Upper lobe of left lung (tissue), 6 donors: Measurements from ENCODE around the gene RIN3. TPM values are rescaled to one million over a fixed set of nuclear protein-coding genes. Genes with fewer than 3 reads are reported as not detected.

Experiments
- ATAC-seq, 2 donors: fragments of 200-7000 bp; cut with Tn5 transposase; one replicate each; pipeline ENCODE4 v1.9.1; 2022; ENCODE audit warnings: mild to moderate bottlenecking in 2 of 2, moderate library complexity in 2 of 2; ENCODE audit not compliant: low FRiP score in 2 of 2
- DNase-seq, 2 donors: peaks; one replicate each; pipeline ENCODE4 v3.0.0-alpha.2; 2019 to 2020
- H3K27ac ChIP-seq, 4 donors: fragments of 200-600 bp; sonication (generic); one replicate each; pipeline ENCODE4 v1.5.1; 2016 to 2019
- H3K27me3 ChIP-seq, 4 donors: fragments of 200-600 bp; sonication (generic); one replicate each; pipeline ENCODE4 v1.5.1; 2017 to 2019
- H3K36me3 ChIP-seq, 4 donors: fragments of 200-600 bp; sonication (generic); one replicate each; pipeline ENCODE4 v1.5.1; 2016 to 2019
- H3K4me1 ChIP-seq, 4 donors: fragments of 200-600 bp; sonication (generic); one replicate each; pipeline ENCODE4 v1.5.1; 2018 to 2019
- H3K4me3 ChIP-seq, 4 donors: fragments of 200-600 bp; sonication (generic); one replicate each; pipeline ENCODE4 v1.5.1; 2017 to 2019; ENCODE audit warnings: mild to moderate bottlenecking in 2 of 4, moderate library complexity in 1 of 4
- H3K9me3 ChIP-seq, 4 donors: fragments of 200-600 bp; sonication (generic); one replicate each; pipeline ENCODE4 v1.5.1; 2018 to 2019
- CTCF ChIP-seq, 6 experiments: fragments of 450-650 bp in 4 of 6; fragments of 200-600 bp in 2 of 6; sonication (generic) in 2 of 6; IDR thresholded peaks; one replicate each; pipeline ENCODE4 v1.5.1; 2016 to 2019; ENCODE audit warnings: antibody characterized with exemption in 6 of 6
- EP300 ChIP-seq, 4 donors: sonication (generic); formaldehyde crosslinking; IDR thresholded peaks; one replicate each; pipeline ENCODE4 v1.5.1; 2017; ENCODE audit warnings: antibody characterized with exemption in 4 of 4, control low read depth in 2 of 4
- POLR2A ChIP-seq, 4 donors: fragments of 450-650 bp; IDR thresholded peaks; one replicate each; pipeline ENCODE4 v1.5.1; 2016 to 2017; ENCODE audit warnings: antibody characterized with exemption in 4 of 4, mild to moderate bottlenecking in 2 of 4
- POLR2AphosphoS5 ChIP-seq, 2 donors: sonication (generic); formaldehyde crosslinking; IDR thresholded peaks; one replicate each; pipeline ENCODE4 v1.5.1; 2017; ENCODE audit warnings: antibody characterized with exemption in 2 of 2
- WGBS, 2 donors: methylation state at CpG; one replicate each; pipeline ENCODE4 v1.1.5; 2017 to 2018; 5-methylcytosine and 5-hydroxymethylcytosine counted together
- total RNA-seq, 6 donors: library from RNA; depleted of rRNA in 4 of 6; stranded (reverse); fragments of >200 nt in 4 of 6; gene quantifications; one replicate each; pipeline versions ENCODE4 v1.1.0 to v1.2.1, GENCODE V29; 2016 to 2021
- donor health status: DM: no; HTN: no; CAD: no; lungs with moderate emphysema.
- donor health status: DM: no; HTN: yes; CAD: no; lungs with severe emphysema.

The RIN3 gene
- total RNA-seq, 6 donors from 2014 or later: 19.0 to 88.0 (median 59.7) TPM

- no peak overlapping the region for H3K27ac ChIP-seq
- ATAC-seq (no peak), DNase-seq (no peak)
- H3K4me3 ChIP-seq: no peak overlapping the region
- 80 to 90% methylated on average over 4 of the region's 4 CpGs for WGBS, 2 donors
- peaks cover 0 to 4% (median 0%) of the 10 kb centered on the region in 4 donors for H3K36me3 ChIP-seq
- TF ChIP-seq CTCF (IDR thresholded peaks at IDR 0.05) (no peak), POLR2AphosphoS5 (IDR thresholded peaks at IDR 0.05) (no peak), POLR2A (IDR thresholded peaks at IDR 0.05) (no peak), EP300 (IDR thresholded peaks at IDR 0.05) (no peak)
- H3K4me1 ChIP-seq: peaks cover 9 to 24% (median 12%) of the 10 kb centered on the region in 4 donors
- no peaks in the 10 kb centered on the region for H3K27me3 ChIP-seq
- H3K9me3 ChIP-seq: no peaks in the 10 kb centered on the region
Measured at GRCh38 chr14:92597906-92598905, 84.6 kb downstream of the RIN3 start.

- Histone ChIP-seq H3K4me1 (peaks cover 16 to 32% (median 17%) of the 10 kb centered on the region in 4 donors), H3K36me3 (peaks cover 0 to 4% (median 0%) of the 10 kb centered on the region in 4 donors), H3K9me3 (no peaks in the 10 kb centered on the region), H3K4me3 (no peak overlapping the region), H3K27ac (peak overlapping the region in 1 of 4 donors; percentile 27), H3K27me3 (no peaks in the 10 kb centered on the region)
- no peak for ATAC-seq
- DNase-seq: no peak
- WGBS, 2 donors: 86 to 94% methylated on average over 3 of the region's 3 CpGs
- TF ChIP-seq EP300 (IDR thresholded peaks at IDR 0.05): no peak
- no peak for TF ChIP-seq POLR2A (IDR thresholded peaks at IDR 0.05)
- TF ChIP-seq CTCF (IDR thresholded peaks at IDR 0.05): no peak
- no peak for TF ChIP-seq POLR2AphosphoS5 (IDR thresholded peaks at IDR 0.05)
Measured at GRCh38 chr14:92599811-92600210, 86.2 kb downstream of the RIN3 start.

GRCh38 chr14:92600318-92601053 lies 86.9 kb downstream of the RIN3 start:
- DNase-seq: no peak
- H3K27me3 ChIP-seq: no peaks in the 10 kb centered on the region
- H3K9me3 ChIP-seq: no peaks in the 10 kb centered on the region
- peak; percentile 49 to 50 for ATAC-seq
- H3K27ac ChIP-seq: peak overlapping the region in 3 of 4 donors; percentile 20 to 57 (median 21)
- peaks cover 16 to 32% (median 17%) of the 10 kb centered on the region in 4 donors for H3K4me1 ChIP-seq
- 68 to 77% methylated on average over 12 to 15 of the region's 15 CpGs for WGBS, 2 donors
- no peak overlapping the region for H3K4me3 ChIP-seq
- peaks cover 0 to 4% (median 0%) of the 10 kb centered on the region in 4 donors for H3K36me3 ChIP-seq
- peak; percentile 45 to 56 for TF ChIP-seq POLR2AphosphoS5 (IDR thresholded peaks at IDR 0.05)
- no peak for TF ChIP-seq CTCF (IDR thresholded peaks at IDR 0.05)
- TF ChIP-seq POLR2A (IDR thresholded peaks at IDR 0.05): no peak
- TF ChIP-seq EP300 (IDR thresholded peaks at IDR 0.05): no peak

GRCh38 chr14:92601131-92601710 lies 87.6 kb downstream of the RIN3 start:
- peaks cover 16 to 32% (median 17%) of the 10 kb centered on the region in 4 donors for H3K4me1 ChIP-seq
- no peak for TF ChIP-seq POLR2A (IDR thresholded peaks at IDR 0.05)
- no peak for TF ChIP-seq POLR2AphosphoS5 (IDR thresholded peaks at IDR 0.05)
- TF ChIP-seq CTCF (IDR thresholded peaks at IDR 0.05): no peak
- no peak for TF ChIP-seq EP300 (IDR thresholded peaks at IDR 0.05)
- no peaks in the 10 kb centered on the region for H3K27me3 ChIP-seq
- WGBS, 2 donors: 87 to 97% methylated on average over 9 of the region's 9 CpGs
- ATAC-seq (no peak), DNase-seq (no peak)
- H3K36me3 ChIP-seq: peaks cover 0 to 4% (median 0%) of the 10 kb centered on the region in 4 donors
- H3K4me3 ChIP-seq: no peak overlapping the region
- H3K9me3 ChIP-seq: no peaks in the 10 kb centered on the region
- peak overlapping the region in 2 of 4 donors; percentile 20 to 26 for H3K27ac ChIP-seq
